Measurements from ENCODE around the gene CPNE8.

The CPNE8 gene

GRCh38 chr12:38628288-38628687 is 277.1 kb downstream of the CPNE8 start:
- no peak for DNase-seq (ENCODE audit: low spot score)

- no peak for DNase-seq (ENCODE audit: low spot score)
These were observed 280.1 kb downstream of the CPNE8 start for GRCh38 chr12:38625306-38625705.

GRCh38 chr12:38614171-38614570 is 291.2 kb downstream of the CPNE8 start:
- no peak for DNase-seq (ENCODE audit: low spot score)

GRCh38 chr12:38610808-38611350 is 294.5 kb downstream of the CPNE8 start:
- no peak for DNase-seq (ENCODE audit: low spot score)

GRCh38 chr12:38607295-38607694 is 298.1 kb downstream of the CPNE8 start:
- DNase-seq (ENCODE audit: low spot score) = no peak
